Stimulated activated CD8-positive, alpha-beta memory T cell treated with anti-CD3 and anti-CD28 coated beads, Interleukin-4, amount 100 ng/mL, for 24 hours (primary cell): Measurements from ENCODE around the gene CHMP4B.

Experiments used
- DNase-seq: peaks from one replicate; pipeline ENCODE4 v3.0.0-alpha.2; 2020; ENCODE audit warnings: low read depth

Gene CHMP4B

GRCh38 chr20:33840759-33841435, 29.7 kb downstream of the CHMP4B start:
- DNase-seq = no peak

- no peak for DNase-seq
Measured at GRCh38 chr20:33841436-33841799, 30.3 kb downstream of the CHMP4B start.

- DNase-seq = no peak
Measured at GRCh38 chr20:33842346-33842745, 31.2 kb downstream of the CHMP4B start.

GRCh38 chr20:33843050-33843449, 31.9 kb downstream of the CHMP4B start:
- DNase-seq = no peak

- no peak for DNase-seq
Measured at GRCh38 chr20:33843854-33844253, 32.7 kb downstream of the CHMP4B start.

GRCh38 chr20:33846291-33846935, 35.3 kb downstream of the CHMP4B start:
- no peak for DNase-seq

- DNase-seq = no peak
Measured at GRCh38 chr20:33847006-33847405, 35.9 kb downstream of the CHMP4B start.

GRCh38 chr20:33848391-33848790, 37.2 kb downstream of the CHMP4B start:
- DNase-seq = no peak

- DNase-seq = no peak
Measured at GRCh38 chr20:33850159-33850558, 39.0 kb downstream of the CHMP4B start.

- DNase-seq = no peak
Measured at GRCh38 chr20:33851842-33852466, 40.8 kb downstream of the CHMP4B start.

- no peak for DNase-seq
Measured at GRCh38 chr20:33852626-33853506, 41.7 kb downstream of the CHMP4B start.

- DNase-seq = no peak
Measured at GRCh38 chr20:33853507-33853813, 42.3 kb downstream of the CHMP4B start.

GRCh38 chr20:33857722-33858563, 46.8 kb downstream of the CHMP4B start:
- DNase-seq = no peak

GRCh38 chr20:33858666-33859065, 47.5 kb downstream of the CHMP4B start:
- no peak for DNase-seq

- DNase-seq = no peak
Measured at GRCh38 chr20:33859157-33859695, 48.1 kb downstream of the CHMP4B start.

GRCh38 chr20:33859751-33860150, 48.6 kb downstream of the CHMP4B start:
- DNase-seq = no peak

GRCh38 chr20:33861458-33861857, 50.3 kb downstream of the CHMP4B start:
- DNase-seq = no peak

GRCh38 chr20:33862709-33863403, 51.7 kb downstream of the CHMP4B start:
- DNase-seq = peak; percentile 12

GRCh38 chr20:33863440-33864323, 52.5 kb downstream of the CHMP4B start:
- DNase-seq = no peak
